Lower lobe of right lung (tissue), 2 donors: ENCODE measurements around the gene TSPOAP1. TPM values are rescaled to one million over a fixed set of nuclear protein-coding genes. Genes with fewer than 3 reads are reported as not detected.

Experiments
- ATAC-seq, 2 donors: fragments of 200-7000 bp; cut with Tn5 transposase; one replicate each; pipeline ENCODE4 v1.9.1; 2020 to 2022; ENCODE audit warnings: mild to moderate bottlenecking in 2 of 2, moderate library complexity in 2 of 2
- DNase-seq: peaks from one replicate; pipeline ENCODE4 v3.0.0-alpha.2; 2020
- H3K27ac ChIP-seq: fragments of 200-600 bp; one replicate; pipeline ENCODE4 v1.8.0; 2022
- H3K27me3 ChIP-seq: fragments of 200-600 bp; one replicate; pipeline ENCODE4 v1.8.0; 2022; ENCODE audit warnings: low read depth
- H3K36me3 ChIP-seq: fragments of 200-600 bp; one replicate; pipeline ENCODE4 v1.8.0; 2022; ENCODE audit warnings: mild to moderate bottlenecking
- H3K4me1 ChIP-seq: fragments of 200-600 bp; one replicate; pipeline ENCODE4 v1.8.0; 2022
- H3K4me3 ChIP-seq: fragments of 200-600 bp; one replicate; pipeline ENCODE4 v1.8.0; 2022; ENCODE audit warnings: mild to moderate bottlenecking
- H3K9me3 ChIP-seq: fragments of 200-600 bp; one replicate; pipeline ENCODE4 v1.8.0; 2022
- CTCF ChIP-seq: fragments of 200-600 bp; IDR thresholded peaks from one replicate; pipeline ENCODE4 v1.8.0; 2022; ENCODE audit warnings: antibody characterized with exemption, mild to moderate bottlenecking
- intact Hi-C: fragments of 100-400 bp; cut with DNase I; formaldehyde crosslinking; loops from one replicate; pipeline ENCODE4 v1.11.0; 2022
- total RNA-seq: library from RNA; stranded (reverse); fragmentation: NEBNext Ultra II Directional; extraction: Animal tissue kit (Norgen Biotek cat#: 25700); gene quantifications from one replicate; pipeline ENCODE4 v1.2.1, GENCODE V29; 2021
- donor health status: DM: no; HTN: yes; CAD: no; lungs with severe emphysema.

The TSPOAP1 gene
- total RNA-seq, 1 donor from 2014 or later: 20.2 TPM

DNA sequence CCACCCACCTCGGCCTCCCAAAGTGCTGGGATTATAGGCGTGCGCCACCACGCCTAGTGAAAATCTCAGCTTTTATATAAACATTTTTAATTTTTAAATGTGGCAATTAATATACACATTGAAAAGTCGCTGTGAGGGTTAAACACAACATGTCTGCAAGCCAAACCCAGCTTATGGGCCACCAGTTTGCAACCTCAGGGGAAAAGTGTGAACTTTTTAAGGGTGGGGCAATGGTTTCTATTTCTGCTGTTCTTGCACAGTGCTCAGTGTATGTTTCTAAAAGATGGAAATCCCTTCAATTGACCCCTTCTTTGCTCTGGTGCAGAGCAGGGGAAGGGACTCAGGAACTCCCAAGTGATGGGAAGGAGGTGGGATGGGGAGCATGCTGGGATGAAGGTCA is 41.7 kb upstream of the TSPOAP1 start:
- Histone ChIP-seq H3K4me1 (peaks cover under 1% of the 10 kb centered on the region), H3K27ac (no peak overlapping the region), H3K9me3 (no peaks in the 10 kb centered on the region), H3K4me3 (no peak overlapping the region), H3K36me3 (peaks cover 5% of the 10 kb centered on the region), H3K27me3 (no peaks in the 10 kb centered on the region)
- intact Hi-C loops: no loop called here
- no peak for TF ChIP-seq CTCF
- ATAC-seq (no peak), DNase-seq (no peak)

DNA sequence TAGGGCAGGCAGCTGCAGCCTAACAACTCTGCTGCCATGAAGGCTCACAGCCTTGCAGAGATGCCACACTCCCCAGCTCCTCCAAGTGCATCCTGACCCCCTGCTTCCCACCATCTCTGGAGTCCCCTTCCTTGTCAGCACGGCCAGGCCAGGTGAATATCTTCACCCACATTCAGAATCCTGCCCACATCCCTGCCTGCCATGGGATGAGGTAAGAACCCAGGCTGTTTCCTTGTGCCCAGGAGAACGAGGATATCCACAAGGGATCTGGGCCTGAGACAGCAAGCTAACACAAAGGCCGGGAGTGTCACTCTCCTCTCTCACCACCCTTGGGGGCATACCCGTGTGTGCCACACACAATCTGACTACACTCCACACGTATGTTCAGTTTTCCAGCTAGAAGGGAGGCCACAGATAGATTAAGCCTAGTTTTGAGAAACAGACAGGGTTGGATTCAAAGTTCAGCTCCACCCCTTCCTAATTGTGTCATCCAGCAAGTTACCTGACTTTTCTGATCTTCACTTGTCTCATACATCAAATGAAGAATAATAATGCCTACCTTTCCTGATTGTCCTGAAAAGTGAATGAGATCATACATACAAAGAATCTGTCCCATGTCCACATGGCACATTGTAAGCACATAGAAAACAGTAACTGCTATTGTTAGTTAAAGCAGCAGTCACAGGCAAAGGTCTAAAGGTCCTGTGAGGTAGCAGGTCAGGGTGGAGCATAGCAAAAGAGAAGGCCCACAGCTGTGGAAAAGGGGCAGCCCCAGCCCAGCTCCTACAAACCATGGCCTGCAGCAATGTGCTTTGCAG is 40.8 kb upstream of the TSPOAP1 start:
- intact Hi-C loops: no loop called here
- no peak for ATAC-seq
- no peaks in the 10 kb centered on the region for H3K9me3 ChIP-seq
- H3K27me3 ChIP-seq: no peaks in the 10 kb centered on the region
- H3K4me3 ChIP-seq: no peak overlapping the region
- peaks cover 5% of the 10 kb centered on the region for H3K36me3 ChIP-seq
- no peak for TF ChIP-seq CTCF
- no peaks in the 10 kb centered on the region for H3K4me1 ChIP-seq
- no peak overlapping the region for H3K27ac ChIP-seq
- DNase-seq: no peak

GRCh38 chr17:58368860-58369213 is 40.2 kb upstream of the TSPOAP1 start:
- no peak overlapping the region for H3K4me3 ChIP-seq
- no peak for TF ChIP-seq CTCF
- no peak overlapping the region for H3K27ac ChIP-seq
- DNase-seq (no peak), ATAC-seq (no peak)
- intact Hi-C loops: no loop called here
- no peaks in the 10 kb centered on the region for H3K9me3 ChIP-seq
- H3K36me3 ChIP-seq: peaks cover 5% of the 10 kb centered on the region
- no peaks in the 10 kb centered on the region for H3K4me1 ChIP-seq
- no peaks in the 10 kb centered on the region for H3K27me3 ChIP-seq

- H3K9me3 ChIP-seq: no peaks in the 10 kb centered on the region
- H3K27ac ChIP-seq: no peak overlapping the region
- H3K36me3 ChIP-seq: peaks cover 14% of the 10 kb centered on the region
- no peak for ATAC-seq
- H3K4me3 ChIP-seq: no peak overlapping the region
- no peak for DNase-seq
- no peak for TF ChIP-seq CTCF
- intact Hi-C loops: no loop called here
- H3K27me3 ChIP-seq: no peaks in the 10 kb centered on the region
- no peaks in the 10 kb centered on the region for H3K4me1 ChIP-seq
Observed at GRCh38 chr17:58367461-58367860, 38.9 kb upstream of the TSPOAP1 start.

GRCh38 chr17:58365980-58366595 is 37.5 kb upstream of the TSPOAP1 start:
- no peaks in the 10 kb centered on the region for H3K9me3 ChIP-seq
- H3K27me3 ChIP-seq: no peaks in the 10 kb centered on the region
- TF ChIP-seq CTCF: no peak
- peaks cover 14% of the 10 kb centered on the region for H3K36me3 ChIP-seq
- ATAC-seq: no peak
- intact Hi-C loops: no loop called here
- H3K4me1 ChIP-seq: no peaks in the 10 kb centered on the region
- no peak overlapping the region for H3K4me3 ChIP-seq
- H3K27ac ChIP-seq: no peak overlapping the region
- no peak for DNase-seq
